Right renal cortex interstitium (tissue), 3 donors: ENCODE data around the gene C10orf105. TPM values are rescaled to one million over a fixed set of nuclear protein-coding genes. Genes with fewer than 3 reads are reported as not detected.

Experiments used
- DNase-seq, 3 donors: peaks; one replicate each; pipeline ENCODE4 v3.0.0-alpha.2; 2013; ENCODE audit warnings: low read depth in 3 of 3, low spot score in 2 of 3
- polyA plus RNA-seq, 3 donors: library from polyadenylated mRNA; unstranded; fragments of 120-200 nt; gene quantifications; one replicate each; pipeline ENCODE4 v1.2.1, GENCODE V29; 2013; ENCODE audit not compliant: insufficient read length in 3 of 3

C10orf105 gene, protein sequence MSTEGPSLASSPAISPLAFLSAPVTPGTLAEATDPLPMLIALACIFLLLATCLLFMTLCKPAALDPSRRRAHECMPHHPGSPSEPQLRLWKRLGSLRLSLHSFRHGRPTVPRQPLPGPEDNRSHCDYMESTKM
- polyA plus RNA-seq = under 1 TPM; 0.04 to 0.17 (median 0.06) TPM

DNA sequence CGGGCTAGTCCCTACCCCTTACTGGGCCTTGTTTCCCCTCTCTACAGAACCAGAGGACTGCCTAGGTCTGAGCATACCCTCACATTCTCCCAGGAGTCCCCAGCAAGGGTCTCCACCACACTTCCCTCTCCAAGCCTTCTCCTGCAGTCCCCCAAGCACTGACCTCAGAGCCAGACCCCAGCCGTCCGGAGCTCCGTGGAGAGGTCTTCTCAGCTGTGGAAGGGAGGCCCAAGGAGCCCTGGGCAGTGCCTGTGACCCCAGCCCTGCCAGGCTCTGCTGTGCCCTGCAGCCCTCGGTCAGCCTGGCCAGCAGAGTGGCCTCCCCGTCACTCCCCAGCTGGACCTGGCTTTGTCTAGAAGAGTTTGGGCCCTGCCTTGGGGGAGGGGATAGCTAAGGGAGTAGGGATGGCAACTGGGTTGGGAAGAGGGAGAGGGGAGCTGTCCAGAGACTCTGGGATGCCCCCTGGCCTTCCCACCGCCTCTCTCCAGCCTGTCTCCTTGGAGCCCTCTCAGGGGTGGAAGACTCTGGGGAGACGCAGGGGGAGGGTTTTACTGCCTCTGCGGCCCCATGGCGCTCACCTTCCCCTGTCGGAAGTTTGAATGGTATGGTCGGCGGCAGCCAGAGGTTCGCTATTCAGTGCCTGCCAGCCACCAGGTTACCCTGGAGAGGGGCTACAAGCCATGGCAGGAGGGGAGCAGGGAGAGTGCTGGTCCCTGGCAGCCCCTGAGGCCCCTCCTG is at the start of gene C10orf105:
C10orf105 (minus strand) TSS at position 315 of the 738 bp plus-strand sequence. CDS start 3,441 bp downstream, outside the sequence.
- no peak for DNase-seq

DNA sequence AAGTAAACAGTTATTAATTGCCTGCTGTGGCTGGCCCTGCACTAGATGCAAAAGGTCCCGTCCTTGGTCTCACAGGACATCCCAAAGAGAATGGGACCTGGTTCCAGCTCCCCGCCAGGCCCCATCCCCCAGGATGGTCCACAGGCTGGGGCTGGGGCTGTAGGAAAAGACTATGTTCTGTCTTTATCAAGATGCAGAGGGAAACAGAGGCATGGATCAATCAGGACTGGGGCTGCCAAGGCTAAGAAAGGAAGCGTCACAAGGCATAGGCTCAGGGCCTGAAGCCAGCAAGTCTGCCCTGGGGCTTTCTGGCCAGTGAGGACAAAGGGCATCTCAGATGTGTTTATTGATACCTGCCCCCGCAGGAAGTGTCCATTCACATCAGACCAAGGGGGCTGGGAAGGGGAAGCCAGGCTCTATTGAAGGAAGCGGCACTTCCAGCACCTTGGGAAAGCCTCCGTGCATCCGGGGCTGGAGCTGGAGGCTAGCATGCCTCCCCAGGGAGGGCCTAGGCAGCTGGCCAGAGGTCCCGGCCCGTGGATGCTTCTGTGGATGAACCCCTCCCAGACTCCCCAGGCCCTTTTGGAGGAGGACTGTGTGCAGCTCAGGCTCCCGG is 48.0 kb upstream of the C10orf105 start:
- no peak for DNase-seq

DNA sequence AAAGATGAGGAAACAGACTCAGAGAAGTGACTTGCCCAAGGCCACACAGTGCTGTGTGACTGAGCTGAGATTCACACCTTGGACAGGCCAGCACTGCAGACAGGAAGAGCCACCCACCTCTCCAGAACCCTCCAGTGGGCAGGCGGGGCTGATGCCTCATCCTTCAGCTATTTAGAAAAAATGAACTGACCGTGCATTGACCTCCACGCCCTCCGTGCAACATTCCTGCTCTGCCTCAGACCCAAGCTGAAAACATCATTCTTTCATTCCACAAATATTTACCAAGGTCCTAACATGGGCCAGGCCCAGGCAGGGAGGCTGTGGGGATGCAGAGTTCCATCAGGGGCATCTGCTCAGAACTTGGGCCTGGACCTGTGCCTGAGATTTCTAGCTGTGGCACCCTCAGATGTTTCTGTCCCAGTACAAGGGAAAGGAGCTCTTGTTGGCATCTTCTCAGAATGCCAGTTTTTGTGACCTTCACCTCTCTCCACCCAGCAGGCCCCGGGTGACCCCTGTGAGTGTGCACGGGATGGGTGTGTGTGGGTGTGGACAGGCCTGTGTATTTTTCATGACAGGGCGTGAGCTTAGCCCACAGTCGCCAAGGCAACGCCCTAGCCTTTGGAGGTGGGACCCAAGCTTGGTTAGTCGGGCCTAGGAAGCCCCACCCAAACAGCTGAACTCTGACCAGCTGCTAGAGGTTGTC is 47.3 kb upstream of the C10orf105 start:
- DNase-seq = no peak

- DNase-seq = no peak
Measured at GRCh38 chr10:71765906-71766716, 46.5 kb upstream of the C10orf105 start.

- DNase-seq = no peak
Measured at GRCh38 chr10:71765176-71765904, 45.8 kb upstream of the C10orf105 start.

- no peak for DNase-seq
Measured at GRCh38 chr10:71763352-71764127, 44.0 kb upstream of the C10orf105 start.

DNA sequence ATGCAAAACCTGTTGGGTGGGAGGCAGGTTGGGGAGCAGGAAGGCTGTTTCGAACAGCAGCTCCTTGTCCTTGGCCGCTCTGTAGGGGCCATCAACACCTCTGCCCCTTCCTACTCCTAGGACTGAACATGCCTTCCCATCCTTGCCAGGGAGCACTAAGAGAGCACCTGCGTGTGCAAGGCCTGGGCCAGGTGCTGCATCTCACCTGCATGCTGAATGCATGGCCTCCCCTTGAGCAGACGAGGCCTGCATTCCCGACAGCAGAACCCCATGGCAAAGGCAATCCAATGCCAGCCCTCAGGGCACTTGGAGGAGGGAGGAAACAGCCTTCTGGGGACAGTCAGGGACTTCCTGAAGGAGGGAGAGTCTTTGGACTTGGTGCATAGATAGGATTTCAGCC is 42.7 kb upstream of the C10orf105 start:
- DNase-seq = no peak

DNA sequence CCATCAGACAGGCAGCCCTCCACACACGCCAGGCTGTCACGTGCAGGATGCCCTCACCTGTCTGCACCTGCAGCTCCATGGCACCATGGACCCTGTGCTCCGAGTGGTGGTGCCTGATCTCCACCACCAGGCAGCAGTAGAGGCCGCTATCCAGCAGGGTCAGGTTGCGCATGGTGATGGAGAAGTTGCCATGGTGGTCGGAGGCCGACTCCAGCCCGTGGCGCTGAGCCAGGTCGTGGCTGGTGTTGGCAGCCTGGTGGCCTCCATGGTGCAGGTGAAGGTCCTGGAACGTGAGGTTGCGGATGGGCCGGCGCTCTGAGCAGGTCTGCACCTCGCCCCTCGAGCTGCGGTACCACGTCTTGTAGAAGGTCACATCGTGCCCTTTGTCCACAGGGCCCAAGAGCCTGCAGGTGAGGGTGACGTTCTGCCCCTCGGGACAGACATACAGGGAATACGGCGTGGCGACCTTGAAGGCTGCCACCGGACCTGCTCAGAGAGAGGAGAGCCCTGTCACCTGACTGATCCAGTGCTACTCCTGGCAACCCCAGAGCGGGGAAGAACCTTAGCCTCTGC is 42.0 kb upstream of the C10orf105 start:
- DNase-seq = no peak

DNA sequence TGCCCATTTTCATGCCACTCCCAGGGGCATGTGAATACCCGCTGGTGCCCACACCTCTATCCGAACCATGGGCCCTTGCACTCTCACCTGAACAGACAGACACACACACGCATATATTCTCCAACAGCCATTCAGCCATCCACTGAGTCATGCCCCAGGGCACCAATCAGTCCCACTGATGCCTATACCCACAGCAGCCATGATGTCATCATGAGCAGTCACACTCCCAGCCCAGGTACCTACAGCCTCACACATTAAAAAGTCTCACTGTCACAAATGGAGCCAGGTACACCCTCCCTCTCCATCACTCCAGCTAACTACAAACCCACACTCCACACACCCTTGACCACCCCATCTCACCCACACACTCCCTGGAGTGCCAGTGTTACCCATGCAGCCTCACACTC is 41.5 kb upstream of the C10orf105 start:
- no peak for DNase-seq

DNA sequence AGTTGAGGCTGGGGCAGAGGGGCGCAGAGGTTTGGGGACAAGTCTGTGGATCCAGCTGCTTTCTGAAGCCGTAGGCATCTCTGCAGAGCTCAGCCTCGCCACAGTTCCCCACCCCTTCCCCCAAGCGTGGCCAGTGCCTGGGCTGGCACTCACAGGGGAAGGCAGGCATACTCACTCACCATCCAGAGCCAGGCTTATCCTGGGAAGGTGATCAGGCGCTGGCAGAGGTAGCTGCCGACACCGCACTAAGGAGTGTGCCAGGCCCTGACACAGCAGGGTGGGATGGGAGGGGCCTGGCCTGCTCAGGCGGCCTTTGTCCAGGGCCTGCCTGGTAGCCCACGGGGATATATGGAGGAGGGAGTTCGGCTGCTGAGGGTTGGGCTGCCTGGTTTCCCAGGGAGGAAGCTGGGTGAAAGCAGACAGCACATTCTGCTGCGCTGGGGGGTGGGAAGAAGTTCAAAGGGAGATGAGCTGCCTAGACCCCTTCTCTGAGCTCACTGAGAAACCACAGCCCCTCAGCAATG is 37.9 kb upstream of the C10orf105 start:
- DNase-seq = no peak

- DNase-seq = peak in 1 of 3 donors; percentile 43
Measured at GRCh38 chr10:71756311-71757191, 37.0 kb upstream of the C10orf105 start.

- DNase-seq = no peak
Measured at GRCh38 chr10:71755179-71755879, 35.8 kb upstream of the C10orf105 start.

DNA sequence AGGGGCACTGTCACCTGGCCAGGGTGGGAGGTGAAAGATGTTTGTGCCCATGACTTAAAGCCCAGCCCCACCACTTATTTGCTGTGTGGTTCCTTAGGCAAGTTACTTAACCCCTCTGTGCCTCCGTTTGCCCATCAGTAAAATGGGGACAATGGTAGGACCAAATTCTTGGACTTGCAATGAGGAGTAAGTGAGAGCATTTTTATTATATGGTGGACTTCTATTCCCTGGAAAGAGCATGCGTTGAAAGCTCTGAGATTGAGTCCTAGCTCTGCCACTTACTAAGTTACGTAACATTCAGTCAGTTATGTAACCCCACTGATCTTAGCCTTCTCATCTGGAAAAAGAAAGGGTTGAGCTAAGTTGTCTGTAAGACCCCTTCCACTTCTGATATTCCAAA is 35.0 kb upstream of the C10orf105 start:
- DNase-seq = no peak

DNA sequence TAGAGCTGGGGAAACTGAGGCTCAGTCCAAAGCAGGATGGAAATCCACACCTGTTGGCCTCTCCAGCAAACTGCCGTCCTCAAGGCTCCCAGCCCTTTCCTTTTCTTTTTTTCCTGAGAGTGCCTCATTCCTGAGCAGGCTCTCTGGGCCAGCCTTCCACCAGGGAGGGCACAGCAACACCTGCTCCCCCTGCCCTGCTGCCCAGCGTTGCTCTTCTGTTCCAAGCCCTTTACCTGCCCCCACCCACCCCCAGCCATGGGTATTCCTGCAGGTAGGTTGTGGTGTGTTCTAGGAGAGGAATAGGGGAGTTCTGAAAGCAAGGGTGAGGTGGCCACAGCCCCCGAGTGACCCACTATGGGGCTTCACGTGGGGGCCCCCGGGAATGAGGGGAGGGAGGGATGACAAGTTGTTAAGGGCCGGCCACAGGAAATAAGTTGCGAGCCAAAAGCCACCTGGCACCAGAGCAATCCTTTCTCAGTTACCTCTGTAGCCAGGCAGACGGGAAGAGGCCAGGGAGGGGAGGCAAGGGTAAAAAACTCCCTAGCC is 34.5 kb upstream of the C10orf105 start:
- no peak for DNase-seq

DNA sequence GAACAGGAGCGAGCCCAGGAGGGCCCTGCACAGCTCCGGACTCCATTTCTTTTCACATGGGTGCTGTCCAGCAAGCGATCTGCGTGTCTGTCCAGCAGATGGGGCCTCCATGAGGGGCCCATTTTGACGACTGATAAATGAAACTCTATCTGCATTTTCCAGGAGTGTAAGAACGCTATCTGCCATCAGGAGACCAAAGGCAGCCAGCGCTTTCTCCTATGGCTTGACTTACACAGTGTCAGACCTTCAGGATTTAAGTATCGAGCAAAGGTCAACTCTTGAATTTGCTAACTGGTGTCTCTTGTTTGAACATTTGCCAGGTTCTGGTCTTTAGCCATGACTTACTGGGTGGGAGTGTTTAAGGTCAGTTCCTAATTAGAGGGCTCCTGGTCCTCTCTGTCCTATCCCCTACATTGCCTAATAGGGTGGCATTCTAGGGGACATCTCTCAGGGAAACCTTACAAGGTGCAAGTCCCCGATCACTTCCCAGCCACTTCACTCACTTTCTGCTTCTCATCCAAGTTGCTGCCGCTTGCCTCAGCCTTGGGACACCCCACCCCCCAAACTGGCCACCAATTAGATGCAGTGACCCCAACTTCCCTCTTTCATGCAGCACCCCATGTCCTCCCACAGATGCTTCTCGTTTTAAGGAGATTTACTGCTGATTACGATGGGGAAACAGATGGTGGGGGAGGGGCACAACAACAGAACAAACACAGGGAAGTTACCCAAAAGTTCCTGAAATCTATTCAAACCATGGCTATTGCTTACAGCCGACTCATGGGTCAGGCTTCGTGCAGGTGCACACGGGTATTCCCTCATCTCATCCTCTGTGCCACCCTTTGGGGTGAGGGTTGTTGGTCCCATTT is 33.7 kb upstream of the C10orf105 start:
- DNase-seq = no peak
